Activated naive CD4-positive, alpha-beta T cell treated with anti-CD3 and anti-CD28 coated beads, Interleukin-2, amount 50 U/mL, for 24 hours (primary cell): ENCODE measurements around the gene SPPL2A.
A peak's percentile ranks its signal among the peaks of the same experiment; 100 is the strongest.
"Not testable (repeated sequence)": the region's sequence is repeated elsewhere in the genome, so short reads cannot be mapped to it uniquely, and the experiment has no call there.

ENCODE experiments used
- H3K27ac Mint-ChIP-seq: one replicate; pipeline ENCODE4 v1.8.0; 2021; ENCODE audit warnings: mild to moderate bottlenecking, mixed read lengths
- H3K27me3 Mint-ChIP-seq: one replicate; pipeline ENCODE4 v1.8.0; 2021; ENCODE audit warnings: mixed read lengths
- H3K36me3 Mint-ChIP-seq: one replicate; pipeline ENCODE4 v1.8.0; 2021; ENCODE audit warnings: mixed read lengths
- H3K4me1 Mint-ChIP-seq: one replicate; pipeline ENCODE4 v1.8.0; 2021; ENCODE audit warnings: mixed read lengths
- H3K4me3 Mint-ChIP-seq: one replicate; pipeline ENCODE4 v1.8.0; 2021; ENCODE audit warnings: mild to moderate bottlenecking, mixed read lengths
- H3K9me3 Mint-ChIP-seq: one replicate; pipeline ENCODE4 v1.8.0; 2021; ENCODE audit warnings: mixed read lengths

The SPPL2A gene, protein sequence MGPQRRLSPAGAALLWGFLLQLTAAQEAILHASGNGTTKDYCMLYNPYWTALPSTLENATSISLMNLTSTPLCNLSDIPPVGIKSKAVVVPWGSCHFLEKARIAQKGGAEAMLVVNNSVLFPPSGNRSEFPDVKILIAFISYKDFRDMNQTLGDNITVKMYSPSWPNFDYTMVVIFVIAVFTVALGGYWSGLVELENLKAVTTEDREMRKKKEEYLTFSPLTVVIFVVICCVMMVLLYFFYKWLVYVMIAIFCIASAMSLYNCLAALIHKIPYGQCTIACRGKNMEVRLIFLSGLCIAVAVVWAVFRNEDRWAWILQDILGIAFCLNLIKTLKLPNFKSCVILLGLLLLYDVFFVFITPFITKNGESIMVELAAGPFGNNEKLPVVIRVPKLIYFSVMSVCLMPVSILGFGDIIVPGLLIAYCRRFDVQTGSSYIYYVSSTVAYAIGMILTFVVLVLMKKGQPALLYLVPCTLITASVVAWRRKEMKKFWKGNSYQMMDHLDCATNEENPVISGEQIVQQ

DNA sequence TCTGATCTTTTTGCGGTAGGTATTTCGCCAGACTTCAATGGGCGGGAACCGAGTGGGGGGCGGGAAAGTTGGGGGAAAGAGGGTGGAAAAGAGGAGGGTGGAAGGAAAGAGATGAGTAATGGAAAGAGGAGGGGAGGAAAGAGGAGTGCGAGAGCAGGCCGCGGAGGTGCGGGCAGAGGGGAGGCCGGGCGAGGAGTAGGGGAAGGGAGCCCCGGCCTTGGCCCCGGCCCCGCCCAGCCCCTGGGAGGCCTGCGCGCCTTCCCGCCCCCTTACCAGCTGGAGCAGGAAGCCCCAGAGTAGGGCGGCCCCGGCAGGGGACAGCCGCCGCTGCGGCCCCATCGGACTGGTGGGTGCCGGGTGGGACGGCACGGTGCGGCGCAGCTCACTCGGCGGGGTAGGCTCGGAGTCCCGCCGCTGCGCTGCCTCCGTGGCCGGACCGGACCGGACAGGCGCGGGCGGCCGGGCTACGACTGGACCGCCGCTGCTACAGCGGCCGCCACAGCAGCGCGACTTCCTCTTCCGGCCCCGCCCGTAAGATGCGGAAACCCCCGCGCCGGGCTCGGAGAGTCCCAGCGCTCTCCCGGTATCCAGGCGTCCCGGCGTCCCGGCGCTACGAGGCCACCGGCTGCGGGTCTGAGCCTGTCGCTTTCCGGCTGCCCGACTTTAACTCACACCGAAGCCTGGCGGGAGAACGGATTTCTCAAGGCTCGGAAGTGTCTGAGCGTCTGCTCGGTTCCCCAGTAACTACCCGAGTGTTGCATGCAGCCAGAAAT, at the start of gene SPPL2A:
SPPL2A (minus strand) TSS at position 512 of the 773 bp plus-strand sequence; CDS start at position 339, 173 bp downstream.
- Mint-ChIP-seq H3K4me1 (peaks cover 58% of the 10 kb centered on the region), H3K27me3 (no peaks in the 10 kb centered on the region), H3K27ac (peak within 1 kb of the TSS; percentile 100), H3K9me3 (no peaks in the 10 kb centered on the region), H3K36me3 (peaks cover 4% of the 10 kb centered on the region), H3K4me3 (peak within 1 kb of the TSS; percentile 98)

DNA sequence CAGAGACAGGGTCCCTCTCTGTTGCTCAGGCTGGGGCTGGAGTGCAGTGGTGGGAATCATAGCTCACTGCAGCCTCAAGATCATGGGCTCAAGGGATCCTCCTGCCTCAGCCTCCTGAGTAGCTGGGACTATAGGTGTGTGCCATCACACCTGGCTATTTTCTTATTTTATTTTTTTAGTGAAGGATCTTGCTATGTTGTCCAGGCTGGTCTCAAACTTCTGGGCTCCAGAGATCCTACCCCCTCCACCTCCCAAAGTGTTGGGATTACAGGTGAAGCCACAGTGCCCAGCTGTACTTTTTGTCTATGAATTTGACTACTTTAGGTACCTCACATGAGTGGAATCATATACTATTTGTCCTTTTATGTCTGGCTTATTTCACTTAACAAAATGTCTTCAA, 49.1 kb upstream of the SPPL2A start:
- Mint-ChIP-seq H3K4me1 (no peaks in the 10 kb centered on the region), H3K9me3 (no peaks in the 10 kb centered on the region), H3K27me3 (no peaks in the 10 kb centered on the region), H3K27ac (no peak overlapping the region), H3K4me3 (no peak overlapping the region), H3K36me3 (no peaks in the 10 kb centered on the region)

DNA sequence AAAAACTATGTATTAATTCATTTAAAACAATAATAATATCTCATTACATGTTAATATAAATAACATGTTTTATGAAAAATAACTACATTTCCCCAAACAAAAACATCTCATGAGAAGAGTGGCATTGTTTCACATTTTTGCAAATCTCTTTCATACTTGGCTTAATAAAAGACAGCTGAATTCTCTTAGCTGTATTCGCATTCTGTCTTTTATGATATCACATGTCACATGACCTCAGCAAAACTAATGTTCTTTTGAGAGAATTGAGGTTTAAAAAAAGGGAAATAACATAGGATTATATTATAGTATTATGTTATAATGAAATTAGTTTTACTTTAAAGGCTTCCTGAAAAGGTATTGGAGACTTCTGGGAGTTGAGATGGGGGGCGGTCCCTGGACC, 48.4 kb upstream of the SPPL2A start:
- Mint-ChIP-seq H3K9me3 (no peaks in the 10 kb centered on the region), H3K4me1 (no peaks in the 10 kb centered on the region), H3K36me3 (no peaks in the 10 kb centered on the region), H3K27me3 (no peaks in the 10 kb centered on the region), H3K27ac (no peak overlapping the region), H3K4me3 (no peak overlapping the region)

DNA sequence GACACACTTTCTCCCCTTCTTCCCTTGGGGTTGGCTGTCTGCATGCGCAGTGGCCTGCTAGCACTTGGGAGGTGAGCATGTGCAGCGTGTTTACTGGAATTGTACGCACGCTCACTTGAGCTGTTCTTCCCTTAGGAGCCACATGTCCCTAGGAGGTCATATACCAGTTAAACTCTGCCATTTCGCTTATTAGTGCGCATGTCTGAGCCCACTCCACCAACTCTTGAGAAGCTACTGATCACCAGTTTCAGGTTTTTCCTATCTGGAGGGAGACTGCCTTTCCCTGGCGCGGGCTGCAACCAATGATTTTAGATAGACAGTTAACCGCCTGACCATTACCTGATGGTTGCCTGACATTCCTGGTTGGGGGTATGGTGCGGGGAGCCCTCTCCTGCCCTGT, 47.6 kb upstream of the SPPL2A start:
- H3K27ac Mint-ChIP-seq: no peak overlapping the region
- no peaks in the 10 kb centered on the region for H3K27me3 Mint-ChIP-seq
- no peaks in the 10 kb centered on the region for H3K4me1 Mint-ChIP-seq
- no peaks in the 10 kb centered on the region for H3K9me3 Mint-ChIP-seq
- H3K4me3 Mint-ChIP-seq: no peak overlapping the region
- no peaks in the 10 kb centered on the region for H3K36me3 Mint-ChIP-seq

DNA sequence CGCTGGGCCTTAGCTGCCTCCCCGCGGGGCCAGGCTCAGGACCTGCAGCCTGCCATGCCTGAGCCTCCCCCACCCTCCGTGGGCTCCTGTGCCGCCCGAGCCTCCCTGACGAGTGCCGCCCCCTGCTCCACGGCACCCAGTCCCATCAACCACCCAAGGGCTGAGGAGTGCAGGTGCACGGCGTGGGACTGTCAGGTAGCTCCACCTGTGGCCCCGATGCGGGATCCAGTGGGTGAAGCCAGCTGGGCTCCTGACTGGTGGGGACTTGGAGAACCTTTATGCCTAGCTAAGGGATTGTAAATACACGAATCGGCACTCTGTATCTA, 46.6 kb upstream of the SPPL2A start:
- H3K36me3 Mint-ChIP-seq, H3K4me3 Mint-ChIP-seq, H3K4me1 Mint-ChIP-seq, H3K9me3 Mint-ChIP-seq, H3K27me3 Mint-ChIP-seq, H3K27ac Mint-ChIP-seq: not testable (repeated sequence)

DNA sequence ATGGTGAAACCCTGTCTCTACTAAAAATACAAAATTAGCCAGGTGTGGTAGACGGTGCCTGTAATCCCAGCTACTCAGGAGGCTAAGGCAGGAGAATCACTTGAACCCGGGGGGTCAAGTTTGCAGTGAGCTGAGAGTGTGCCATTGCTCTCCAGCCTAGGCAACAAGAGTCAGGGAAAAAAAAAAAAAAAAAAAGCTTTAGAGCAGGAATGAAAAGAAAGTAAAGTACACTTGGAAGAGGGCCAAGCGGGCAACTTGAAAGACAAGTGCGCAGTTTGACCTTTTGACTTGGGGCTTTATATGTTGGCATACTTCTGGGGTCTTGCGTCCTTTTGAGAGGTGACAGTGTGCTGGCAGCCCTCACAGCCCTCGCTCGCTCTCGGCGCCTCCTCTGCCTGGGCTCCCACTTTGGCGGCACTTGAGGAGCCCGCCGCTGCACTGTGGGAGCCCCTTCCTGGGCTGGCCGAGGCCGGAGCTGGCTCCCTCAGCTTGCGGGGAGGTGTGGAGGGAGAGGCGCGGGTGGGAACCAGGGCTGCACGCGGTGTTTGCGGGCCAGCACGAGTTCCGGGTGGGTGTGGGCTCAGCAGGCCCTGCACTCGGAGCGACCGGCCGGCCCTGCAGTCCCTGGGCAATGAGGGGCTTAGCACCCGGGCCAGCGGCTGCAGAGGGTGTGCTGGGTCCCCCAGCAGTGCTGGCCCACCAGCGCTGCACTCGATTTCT, 46.1 kb upstream of the SPPL2A start:
- not testable (repeated sequence) for H3K27ac Mint-ChIP-seq, H3K4me1 Mint-ChIP-seq, H3K27me3 Mint-ChIP-seq, H3K4me3 Mint-ChIP-seq, H3K9me3 Mint-ChIP-seq, H3K36me3 Mint-ChIP-seq

DNA sequence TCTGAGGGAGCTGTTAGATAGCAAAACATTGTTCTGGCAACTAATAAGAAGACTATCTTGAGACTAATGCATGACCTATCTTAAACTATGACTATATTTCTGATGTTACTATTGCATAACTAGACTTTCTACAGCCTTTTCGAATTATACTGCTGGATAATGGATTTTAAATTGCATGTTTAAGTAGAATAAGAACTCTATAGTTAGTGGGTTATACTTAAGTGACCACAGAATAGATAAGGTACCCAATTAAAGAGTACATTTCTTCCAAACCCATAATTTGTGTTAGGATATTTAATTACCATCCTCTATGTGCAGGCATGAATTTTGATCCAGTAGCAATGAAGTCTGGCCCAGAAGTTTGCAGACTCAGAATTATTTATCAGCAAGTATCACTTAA, 44.6 kb upstream of the SPPL2A start:
- Mint-ChIP-seq H3K27ac (no peak overlapping the region), H3K27me3 (no peaks in the 10 kb centered on the region), H3K4me1 (no peaks in the 10 kb centered on the region), H3K36me3 (no peaks in the 10 kb centered on the region), H3K4me3 (no peak overlapping the region), H3K9me3 (no peaks in the 10 kb centered on the region)

DNA sequence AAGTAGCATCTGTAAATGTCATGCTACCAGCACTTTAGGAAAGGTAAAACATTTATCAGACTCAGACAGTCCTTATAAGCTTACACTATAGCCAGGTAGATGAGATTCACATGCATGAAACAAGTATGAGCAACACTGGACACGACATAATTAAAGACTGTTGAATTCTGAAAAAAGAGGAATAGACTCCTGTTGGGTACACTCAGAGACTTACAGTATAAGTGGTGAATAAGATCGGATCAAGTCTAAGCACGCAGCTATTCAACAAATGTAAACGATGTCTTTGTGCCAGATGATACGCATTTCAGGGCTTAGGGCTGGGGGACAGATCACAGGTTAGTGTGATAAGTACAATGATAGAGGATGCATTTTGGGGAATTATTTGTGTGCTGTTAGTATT, 43.2 kb upstream of the SPPL2A start:
- no peaks in the 10 kb centered on the region for H3K27me3 Mint-ChIP-seq
- no peaks in the 10 kb centered on the region for H3K4me1 Mint-ChIP-seq

DNA sequence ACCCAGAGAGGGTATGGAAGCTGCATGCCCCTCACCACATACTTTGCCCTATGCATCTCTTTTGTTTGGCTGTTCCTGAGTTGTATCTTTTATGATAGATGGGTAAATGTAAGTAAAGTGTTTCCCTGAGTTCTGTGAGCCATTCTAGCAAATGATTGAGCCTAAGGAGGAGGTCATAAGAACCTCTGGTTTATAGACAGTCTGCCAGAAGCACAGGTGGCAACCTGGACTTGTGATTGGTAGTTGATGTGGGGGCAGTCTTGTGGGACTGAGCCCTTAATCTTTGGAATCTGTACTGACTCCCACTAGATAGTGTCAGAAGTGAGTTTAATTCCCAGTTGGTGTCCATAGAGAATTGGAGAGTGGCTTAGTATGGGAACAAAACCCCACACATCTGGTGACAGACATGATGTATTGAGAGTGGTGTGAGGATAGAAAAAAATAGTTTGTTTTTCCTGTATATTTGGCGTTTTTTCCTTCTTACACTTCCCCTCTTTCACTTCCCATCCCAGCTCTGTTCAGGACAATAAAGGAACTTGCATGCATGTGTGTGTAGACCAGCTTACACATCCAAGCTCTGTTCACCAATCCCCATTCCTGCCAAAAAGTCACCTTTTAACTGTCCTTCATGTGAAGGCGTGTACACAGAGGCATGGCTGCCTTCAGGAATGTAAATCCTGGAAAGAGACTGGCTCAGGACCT, 38.1 kb upstream of the SPPL2A start:
- H3K9me3 Mint-ChIP-seq: no peaks in the 10 kb centered on the region
- H3K27me3 Mint-ChIP-seq: no peaks in the 10 kb centered on the region
- H3K36me3 Mint-ChIP-seq: no peaks in the 10 kb centered on the region
- no peaks in the 10 kb centered on the region for H3K4me1 Mint-ChIP-seq
- no peak overlapping the region for H3K4me3 Mint-ChIP-seq
- no peak overlapping the region for H3K27ac Mint-ChIP-seq

More for the DNA sequence above, 43.2 kb upstream of the SPPL2A start:
- H3K36me3 Mint-ChIP-seq: no peaks in the 10 kb centered on the region
- H3K9me3 Mint-ChIP-seq: no peaks in the 10 kb centered on the region
- H3K27ac Mint-ChIP-seq: no peak overlapping the region
- no peak overlapping the region for H3K4me3 Mint-ChIP-seq

DNA sequence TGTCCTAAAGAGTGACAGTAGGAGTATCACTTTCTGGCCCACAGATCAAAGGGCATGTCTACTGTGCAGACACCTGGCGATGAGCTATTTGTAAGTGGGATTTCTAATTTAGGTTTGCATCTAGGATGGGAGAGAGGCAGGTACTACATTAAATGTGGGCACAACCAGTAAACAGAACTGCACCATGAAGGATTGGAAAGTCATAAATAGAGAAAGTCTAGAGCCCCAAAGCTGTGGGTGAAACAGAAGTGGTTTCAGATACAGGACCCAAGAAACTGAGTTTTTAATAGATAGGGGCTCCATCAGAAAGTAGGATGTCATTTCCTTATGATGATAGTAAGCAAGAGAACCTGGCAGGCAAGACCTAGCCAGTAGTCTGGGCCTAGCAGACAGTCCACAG, 35.2 kb upstream of the SPPL2A start:
- no peaks in the 10 kb centered on the region for H3K36me3 Mint-ChIP-seq
- H3K27ac Mint-ChIP-seq: peak overlapping the region; percentile 23
- no peak overlapping the region for H3K4me3 Mint-ChIP-seq
- no peaks in the 10 kb centered on the region for H3K9me3 Mint-ChIP-seq
- no peaks in the 10 kb centered on the region for H3K4me1 Mint-ChIP-seq
- H3K27me3 Mint-ChIP-seq: no peaks in the 10 kb centered on the region

DNA sequence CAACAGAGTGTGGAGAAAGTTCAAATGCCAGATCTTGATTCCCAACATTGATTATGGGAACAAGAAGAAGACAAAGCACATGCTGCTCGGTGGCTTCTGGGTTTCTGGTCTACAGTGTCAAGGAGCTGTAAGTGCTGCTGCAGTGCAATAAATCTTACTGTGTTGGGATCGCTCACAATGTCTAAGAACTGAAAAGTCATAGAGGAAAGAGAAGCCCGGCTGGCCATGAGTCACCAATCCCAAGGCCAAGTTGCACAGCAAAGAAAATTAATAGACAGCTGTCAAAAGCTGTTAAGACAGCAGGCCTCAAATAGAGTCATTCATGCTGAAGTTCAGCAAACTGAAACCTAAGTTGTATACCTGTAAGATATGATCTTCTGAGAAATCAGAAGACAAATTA, 33.2 kb upstream of the SPPL2A start:
- Mint-ChIP-seq H3K4me3 (no peak overlapping the region), H3K27me3 (no peaks in the 10 kb centered on the region), H3K4me1 (no peaks in the 10 kb centered on the region), H3K36me3 (no peaks in the 10 kb centered on the region), H3K27ac (no peak overlapping the region), H3K9me3 (no peaks in the 10 kb centered on the region)

DNA sequence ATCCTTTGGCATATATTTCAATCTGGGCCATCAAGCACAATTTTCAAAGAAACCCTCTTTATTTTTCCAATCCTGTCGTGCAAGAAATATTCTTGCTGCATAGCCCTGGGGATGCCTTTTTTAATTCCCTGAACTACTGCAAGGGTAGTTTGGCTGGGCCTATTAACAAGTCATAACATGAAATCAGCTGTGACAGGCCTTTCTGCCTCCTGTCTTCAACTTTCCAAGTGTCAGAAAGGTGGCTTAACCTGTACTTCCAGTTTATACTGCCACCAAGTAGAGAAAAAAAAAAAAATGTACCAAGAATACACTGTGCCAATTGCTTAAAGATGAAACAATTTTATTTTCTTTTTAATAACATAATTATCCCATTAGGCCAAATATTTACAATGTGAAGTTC, 32.4 kb upstream of the SPPL2A start:
- Mint-ChIP-seq H3K36me3 (no peaks in the 10 kb centered on the region), H3K4me3 (no peak overlapping the region), H3K27me3 (no peaks in the 10 kb centered on the region), H3K9me3 (no peaks in the 10 kb centered on the region), H3K4me1 (no peaks in the 10 kb centered on the region), H3K27ac (no peak overlapping the region)

DNA sequence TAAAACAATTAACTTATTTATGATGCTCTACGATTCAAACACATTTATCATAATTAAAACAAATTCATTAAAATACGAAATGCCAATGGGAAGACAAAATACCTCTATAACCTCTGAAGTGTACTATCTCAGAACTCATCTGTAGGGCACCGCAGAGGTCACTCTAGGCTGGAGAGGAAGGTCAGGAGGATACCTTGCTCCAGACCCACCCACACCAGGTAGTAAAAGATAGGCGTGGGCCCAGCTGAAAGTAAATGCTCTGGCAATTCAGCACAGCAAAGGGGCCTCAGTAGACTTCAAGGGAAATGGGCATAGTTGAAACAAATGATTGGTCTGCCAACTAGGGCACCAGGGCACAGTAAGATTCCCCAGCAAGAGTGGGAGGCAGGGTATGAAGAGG, 26.0 kb upstream of the SPPL2A start:
- no peaks in the 10 kb centered on the region for H3K36me3 Mint-ChIP-seq
- no peaks in the 10 kb centered on the region for H3K27me3 Mint-ChIP-seq
- no peak overlapping the region for H3K27ac Mint-ChIP-seq
- no peaks in the 10 kb centered on the region for H3K4me1 Mint-ChIP-seq
- H3K4me3 Mint-ChIP-seq: no peak overlapping the region
- H3K9me3 Mint-ChIP-seq: no peaks in the 10 kb centered on the region

DNA sequence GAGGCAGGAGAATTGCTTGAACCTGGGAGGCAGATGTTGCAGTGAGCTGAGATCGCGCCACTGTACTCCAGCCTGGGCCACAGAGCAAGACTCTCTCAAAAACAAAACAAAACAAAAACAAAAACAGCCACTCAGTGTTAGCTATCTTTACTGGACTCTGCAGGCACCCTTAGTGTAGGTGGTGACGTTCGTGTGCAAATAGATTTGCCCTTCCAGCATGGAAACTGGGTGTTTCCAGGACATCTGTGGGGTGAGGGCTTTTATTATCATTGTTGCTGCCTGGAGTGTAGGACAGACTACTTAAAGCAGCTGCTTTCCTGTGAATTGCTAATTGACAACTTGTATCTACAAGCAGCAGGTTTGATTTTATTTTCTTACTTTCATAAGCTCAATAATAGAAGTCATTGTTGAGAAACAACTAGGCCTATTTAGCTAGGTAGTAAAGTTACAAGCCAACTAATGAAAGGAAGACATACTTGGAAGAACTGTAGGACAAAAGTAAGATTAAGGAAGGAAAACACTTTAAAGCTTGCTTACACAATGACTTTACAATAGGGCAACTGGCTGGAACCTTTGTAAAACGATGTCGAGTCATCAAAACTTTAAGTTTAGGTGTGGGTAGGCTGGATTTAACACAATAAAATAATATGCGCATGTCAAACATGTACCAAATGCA, 25.4 kb upstream of the SPPL2A start:
- Mint-ChIP-seq H3K27ac (no peak overlapping the region), H3K27me3 (no peaks in the 10 kb centered on the region), H3K9me3 (no peaks in the 10 kb centered on the region), H3K4me1 (no peaks in the 10 kb centered on the region), H3K4me3 (no peak overlapping the region), H3K36me3 (no peaks in the 10 kb centered on the region)

DNA sequence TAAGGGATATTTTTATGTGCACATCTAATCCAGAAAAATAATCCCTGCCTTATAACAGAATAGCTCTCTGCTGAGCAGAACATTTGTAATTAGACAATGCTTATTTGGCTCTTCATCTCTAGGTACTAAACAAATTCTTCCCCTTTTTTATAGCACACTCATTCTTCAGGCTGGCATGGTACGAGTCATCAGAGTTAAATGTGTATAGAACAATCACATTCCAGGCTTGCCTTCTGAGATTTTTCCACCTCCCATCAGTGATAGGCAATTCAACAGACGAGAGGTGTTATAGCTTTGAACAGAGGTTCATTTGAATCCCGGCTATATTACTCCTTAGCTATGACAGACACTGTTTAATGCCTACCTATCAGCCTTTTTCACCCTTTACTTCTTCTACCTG, 21.4 kb upstream of the SPPL2A start:
- no peaks in the 10 kb centered on the region for H3K27me3 Mint-ChIP-seq
- H3K4me1 Mint-ChIP-seq: no peaks in the 10 kb centered on the region
- H3K9me3 Mint-ChIP-seq: no peaks in the 10 kb centered on the region
- H3K27ac Mint-ChIP-seq: no peak overlapping the region
- H3K4me3 Mint-ChIP-seq: no peak overlapping the region
- H3K36me3 Mint-ChIP-seq: no peaks in the 10 kb centered on the region
